Osteoblast (primary cell): ENCODE results near the gene PTK6. TPM values are rescaled to one million over a fixed set of nuclear protein-coding genes. Genes with fewer than 3 reads are reported as not detected.

ENCODE experiments used
- DNase-seq: peaks from one replicate; pipeline ENCODE4 v3.0.0; 2011; ENCODE audit warnings: low spot score, mixed read lengths; ENCODE audit not compliant: insufficient read length; ENCODE audit errors: missing footprints
- H2AFZ ChIP-seq: 2 replicates; pipeline ENCODE4 v1.6.0; 2011; ENCODE audit warnings: mild to moderate bottlenecking, low read length
- H3K27ac ChIP-seq: 2 replicates; pipeline ENCODE4 v1.5.1; 2011; ENCODE audit warnings: mild to moderate bottlenecking, low read depth, low read length, moderate library complexity
- H3K27me3 ChIP-seq: 2 replicates; pipeline ENCODE4 v1.6.0; 2012; ENCODE audit warnings: mild to moderate bottlenecking, control low read depth, inconsistent platforms, low read length, moderate library complexity; ENCODE audit not compliant: insufficient read depth
- H3K36me3 ChIP-seq: 2 replicates; pipeline ENCODE4 v1.5.1; 2011; ENCODE audit warnings: mild to moderate bottlenecking, low read length, control low read depth, moderate library complexity; ENCODE audit not compliant: insufficient read depth
- H3K4me1 ChIP-seq: 2 replicates; pipeline ENCODE4 v1.5.1; 2011; ENCODE audit warnings: mild to moderate bottlenecking, low read length, control low read depth, moderate library complexity; ENCODE audit not compliant: insufficient read depth
- H3K4me2 ChIP-seq: 2 replicates; pipeline ENCODE4 v1.6.0; 2011; ENCODE audit warnings: mild to moderate bottlenecking, low read length; ENCODE audit not compliant: insufficient read depth
- H3K4me3 ChIP-seq: fragments of 200-600 bp; sonication (generic); 3 replicates; pipeline ENCODE4 v1.5.1; 2012; ENCODE audit warnings: mild to moderate bottlenecking, low read length, inconsistent platforms; ENCODE audit not compliant: insufficient read depth
- H3K79me2 ChIP-seq: 2 replicates; pipeline ENCODE4 v1.6.0; 2012; ENCODE audit warnings: mild to moderate bottlenecking, low read length, control low read depth, inconsistent platforms; ENCODE audit not compliant: insufficient read depth
- H3K9me3 ChIP-seq: 2 replicates; pipeline ENCODE4 v1.5.1; 2011; ENCODE audit warnings: low read depth, low read length, control low read depth
- H4K20me1 ChIP-seq: 2 replicates; pipeline ENCODE4 v1.6.0; 2012; ENCODE audit warnings: mild to moderate bottlenecking, low read length, control low read depth; ENCODE audit not compliant: insufficient read depth
- total RNA-seq: library from RNA; depleted of rRNA; stranded (reverse); fragments of >200 nt; gene quantifications from 2 replicates; pipeline ENCODE4 v1.2.3, GENCODE V29; 2012
- TF ChIP-seq, protein P1 (sequence below): IDR thresholded peaks from 2 replicates; pipeline ENCODE4 v1.5.1; 2011; ENCODE audit warnings: mild to moderate bottlenecking, low read depth, low read length, moderate library complexity; ENCODE audit errors: extremely low read depth

Gene PTK6
- total RNA-seq, 1 donor, result not detected

DNA sequence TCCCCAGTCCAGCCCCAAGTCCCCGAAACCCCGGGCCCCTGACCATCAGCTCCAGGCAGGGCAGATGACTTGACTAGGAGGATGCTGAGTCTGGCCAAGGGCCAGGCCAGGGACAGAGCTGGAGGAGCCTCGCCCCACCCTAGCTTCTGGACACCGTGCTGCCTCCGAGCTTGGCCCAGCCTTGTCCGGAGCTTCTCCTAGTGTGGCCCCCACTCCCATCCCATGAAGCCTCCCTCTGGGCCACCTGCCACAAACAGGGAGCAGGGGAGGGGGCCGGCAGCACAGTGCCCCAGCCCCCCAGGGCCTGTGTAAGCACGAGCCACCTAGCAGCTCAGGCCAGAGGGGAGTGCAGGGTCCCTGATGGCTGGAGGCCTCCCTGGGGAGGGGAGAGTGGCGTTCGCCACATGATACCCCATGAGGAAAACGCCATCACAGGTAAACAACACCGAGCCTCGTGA lies 43.6 kb downstream of the PTK6 start:
- peak; percentile 44 for DNase-seq
- Histone ChIP-seq H3K4me2 (no peak overlapping the region), H3K27ac (no peak overlapping the region), H4K20me1 (no peaks in the 10 kb centered on the region), H3K4me3 (no peak overlapping the region), H3K36me3 (no peaks in the 10 kb centered on the region), H3K4me1 (peaks cover 4% of the 10 kb centered on the region), H3K9me3 (no peaks in the 10 kb centered on the region), H3K27me3 (peaks cover 24% of the 10 kb centered on the region), H3K79me2 (no peaks in the 10 kb centered on the region), H2AFZ (no peak overlapping the region)
- TF ChIP-seq, protein P1, sequence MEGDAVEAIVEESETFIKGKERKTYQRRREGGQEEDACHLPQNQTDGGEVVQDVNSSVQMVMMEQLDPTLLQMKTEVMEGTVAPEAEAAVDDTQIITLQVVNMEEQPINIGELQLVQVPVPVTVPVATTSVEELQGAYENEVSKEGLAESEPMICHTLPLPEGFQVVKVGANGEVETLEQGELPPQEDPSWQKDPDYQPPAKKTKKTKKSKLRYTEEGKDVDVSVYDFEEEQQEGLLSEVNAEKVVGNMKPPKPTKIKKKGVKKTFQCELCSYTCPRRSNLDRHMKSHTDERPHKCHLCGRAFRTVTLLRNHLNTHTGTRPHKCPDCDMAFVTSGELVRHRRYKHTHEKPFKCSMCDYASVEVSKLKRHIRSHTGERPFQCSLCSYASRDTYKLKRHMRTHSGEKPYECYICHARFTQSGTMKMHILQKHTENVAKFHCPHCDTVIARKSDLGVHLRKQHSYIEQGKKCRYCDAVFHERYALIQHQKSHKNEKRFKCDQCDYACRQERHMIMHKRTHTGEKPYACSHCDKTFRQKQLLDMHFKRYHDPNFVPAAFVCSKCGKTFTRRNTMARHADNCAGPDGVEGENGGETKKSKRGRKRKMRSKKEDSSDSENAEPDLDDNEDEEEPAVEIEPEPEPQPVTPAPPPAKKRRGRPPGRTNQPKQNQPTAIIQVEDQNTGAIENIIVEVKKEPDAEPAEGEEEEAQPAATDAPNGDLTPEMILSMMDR, result no peak

GRCh38 chr20:63492982-63493381 lies 44.2 kb downstream of the PTK6 start:
- peaks cover 20% of the 10 kb centered on the region for H3K27me3 ChIP-seq
- no peak overlapping the region for H3K27ac ChIP-seq
- no peaks in the 10 kb centered on the region for H3K79me2 ChIP-seq
- H3K4me3 ChIP-seq, result no peak overlapping the region
- no peaks in the 10 kb centered on the region for H3K9me3 ChIP-seq
- TF ChIP-seq, protein P1, result no peak
- H4K20me1 ChIP-seq, result no peaks in the 10 kb centered on the region
- no peaks in the 10 kb centered on the region for H3K36me3 ChIP-seq
- peak; percentile 29 for DNase-seq
- H3K4me1 ChIP-seq, result peaks cover 4% of the 10 kb centered on the region
- H3K4me2 ChIP-seq, result no peak overlapping the region
- no peak overlapping the region for H2AFZ ChIP-seq

DNA sequence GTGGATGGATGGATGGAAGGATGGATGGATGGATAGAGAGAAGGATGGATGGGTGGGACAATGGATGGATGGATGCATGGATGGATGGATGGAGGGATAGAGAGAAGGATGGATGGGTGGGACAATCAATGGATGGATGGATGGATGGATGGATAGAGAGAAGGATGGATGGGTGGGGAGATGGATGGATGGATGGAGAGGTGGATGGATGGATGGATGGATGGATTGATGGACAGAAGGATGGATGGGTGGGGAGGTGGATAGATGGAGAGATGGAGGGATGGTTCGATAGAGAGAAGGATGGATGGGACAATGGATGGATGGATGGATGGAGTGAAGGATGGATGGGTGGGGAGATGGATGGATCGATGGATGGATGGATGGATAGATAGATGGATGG lies 44.7 kb downstream of the PTK6 start:
- H3K27ac ChIP-seq, result no peak overlapping the region
- TF ChIP-seq, protein P1, result no peak
- DNase-seq, result no peak

GRCh38 chr20:63491635-63492230 lies 45.4 kb downstream of the PTK6 start:
- no peak overlapping the region for H2AFZ ChIP-seq
- peaks cover 16% of the 10 kb centered on the region for H3K27me3 ChIP-seq
- DNase-seq, result no peak
- TF ChIP-seq, protein P1, result no peak
- no peaks in the 10 kb centered on the region for H3K9me3 ChIP-seq
- H3K79me2 ChIP-seq, result no peaks in the 10 kb centered on the region
- no peak overlapping the region for H3K4me3 ChIP-seq
- H3K27ac ChIP-seq, result no peak overlapping the region
- no peaks in the 10 kb centered on the region for H4K20me1 ChIP-seq
- no peaks in the 10 kb centered on the region for H3K36me3 ChIP-seq
- peaks cover 4% of the 10 kb centered on the region for H3K4me1 ChIP-seq
- H3K4me2 ChIP-seq, result no peak overlapping the region

More for the DNA sequence above, 44.7 kb downstream of the PTK6 start:
- no peaks in the 10 kb centered on the region for H3K36me3 ChIP-seq
- no peak overlapping the region for H3K4me2 ChIP-seq
- H3K9me3 ChIP-seq, result no peaks in the 10 kb centered on the region
- H3K27me3 ChIP-seq, result peaks cover 18% of the 10 kb centered on the region
- H3K4me1 ChIP-seq, result peaks cover 4% of the 10 kb centered on the region
- no peak overlapping the region for H3K4me3 ChIP-seq
- H2AFZ ChIP-seq, result no peak overlapping the region
- H3K79me2 ChIP-seq, result no peaks in the 10 kb centered on the region
- H4K20me1 ChIP-seq, result no peaks in the 10 kb centered on the region
